Mesenchymal stem cell (in vitro differentiated cells and primary cell): ENCODE data around the gene PAX7.

ENCODE experiments used
- DNase-seq: peaks from one replicate; pipeline ENCODE4 v3.0.0-alpha.2; 2013
- H2AFZ ChIP-seq: one replicate; pipeline ENCODE4 v1.6.1; 2013; ENCODE audit warnings: low read depth, mild to moderate bottlenecking, control low read depth, inconsistent platforms, low read length, moderate library complexity
- H2AK5ac ChIP-seq: 2 replicates; pipeline ENCODE4 v1.6.1; 2013; ENCODE audit warnings: low read length, moderate library complexity, mild to moderate bottlenecking, inconsistent platforms; ENCODE audit not compliant: severe bottlenecking
- H2BK120ac ChIP-seq: one replicate; pipeline ENCODE4 v1.6.1; 2013; ENCODE audit warnings: low read depth, mild to moderate bottlenecking, inconsistent platforms, low read length, moderate library complexity
- H2BK12ac ChIP-seq, 2 experiments: one replicate each; pipeline ENCODE4 v1.6.1; 2013; ENCODE audit warnings: inconsistent platforms in 2 of 2, low read length in 2 of 2, mild to moderate bottlenecking in 2 of 2, moderate library complexity in 2 of 2, control low read depth in 1 of 2
- H2BK15ac ChIP-seq: one replicate; pipeline ENCODE4 v1.6.1; 2013; ENCODE audit warnings: mild to moderate bottlenecking, low read depth, inconsistent platforms; ENCODE audit not compliant: poor library complexity, severe bottlenecking
- H2BK5ac ChIP-seq: 2 replicates; pipeline ENCODE4 v1.6.1; 2013; ENCODE audit warnings: low read depth, mild to moderate bottlenecking, low read length, control low read depth, inconsistent platforms; ENCODE audit not compliant: poor library complexity, severe bottlenecking
- H3K14ac ChIP-seq, 2 experiments: one replicate each; pipeline ENCODE4 v1.6.1; 2013; ENCODE audit warnings: inconsistent platforms in 2 of 2, low read length in 2 of 2, control low read depth in 1 of 2, mild to moderate bottlenecking in 1 of 2, moderate library complexity in 1 of 2
- H3K18ac ChIP-seq, 2 experiments: one replicate each; pipeline ENCODE4 v1.6.1; 2013; ENCODE audit warnings: inconsistent platforms in 2 of 2, low read length in 2 of 2, control low read depth in 1 of 2, low read depth in 1 of 2, mild to moderate bottlenecking in 1 of 2
- H3K23ac ChIP-seq, 2 experiments: one replicate each; pipeline ENCODE4 v1.6.1; 2013; ENCODE audit warnings: inconsistent platforms in 2 of 2, low read length in 2 of 2, mild to moderate bottlenecking in 2 of 2, moderate library complexity in 2 of 2, control low read depth in 1 of 2
- H3K27ac ChIP-seq: 2 replicates; pipeline ENCODE4 v1.5.1; 2013; ENCODE audit warnings: mild to moderate bottlenecking, moderate library complexity, low read length, control low read depth, inconsistent platforms; ENCODE audit not compliant: poor library complexity, severe bottlenecking
- H3K27me3 ChIP-seq, 2 experiments: 2 replicates each; pipeline versions ENCODE4 v1.6.1 to v1.7.0; 2013; ENCODE audit warnings: low read length in 2 of 2, mild to moderate bottlenecking in 2 of 2, moderate library complexity in 2 of 2, control low read depth in 1 of 2, inconsistent platforms in 1 of 2; ENCODE audit not compliant: control insufficient read depth in 1 of 2, insufficient read depth in 1 of 2
- H3K36me3 ChIP-seq, 2 experiments: 2 replicates each; pipeline versions ENCODE4 v1.6.1 to v1.7.0; 2013; ENCODE audit warnings: low read length in 2 of 2, control low read depth in 1 of 2, inconsistent platforms in 1 of 2, low read depth in 1 of 2, mild to moderate bottlenecking in 1 of 2; ENCODE audit not compliant: insufficient read depth in 2 of 2, control insufficient read depth in 1 of 2
- H3K4ac ChIP-seq, 2 experiments: one replicate each; pipeline ENCODE4 v1.6.1; 2013; ENCODE audit warnings: inconsistent platforms in 2 of 2, low read length in 2 of 2, mild to moderate bottlenecking in 2 of 2, moderate library complexity in 2 of 2, control low read depth in 1 of 2, low read depth in 1 of 2
- H3K4me1 ChIP-seq: 2 replicates; pipeline ENCODE4 v1.6.1; 2013; ENCODE audit warnings: low read depth, low read length, control low read depth; ENCODE audit not compliant: control insufficient read depth, insufficient read depth
- H3K4me2 ChIP-seq: 2 replicates; pipeline ENCODE4 v1.6.1; 2013; ENCODE audit warnings: low read length, mild to moderate bottlenecking, inconsistent platforms; ENCODE audit not compliant: poor library complexity, severe bottlenecking
- H3K4me3 ChIP-seq, 2 experiments: 2 replicates each; pipeline versions ENCODE4 v1.5.1 to v1.7.0; 2013; ENCODE audit warnings: low read length in 2 of 2, mild to moderate bottlenecking in 2 of 2, control low read depth in 1 of 2, low read depth in 1 of 2; ENCODE audit not compliant: insufficient read depth in 1 of 2
- H3K79me1 ChIP-seq: replicated peaks from 2 replicates; pipeline ENCODE4 v1.6.1; 2013; ENCODE audit warnings: mild to moderate bottlenecking, control low read depth, low read length, inconsistent platforms; ENCODE audit not compliant: poor library complexity, severe bottlenecking
- H3K9ac ChIP-seq: 2 replicates; pipeline ENCODE4 v1.7.0; 2013; ENCODE audit warnings: mild to moderate bottlenecking, low read length, moderate library complexity
- H3K9me3 ChIP-seq: 2 replicates; pipeline ENCODE4 v1.7.0; 2013; ENCODE audit warnings: mild to moderate bottlenecking, low read length; ENCODE audit not compliant: control insufficient read depth
- H4K8ac ChIP-seq: one replicate; pipeline ENCODE4 v1.6.1; 2013; ENCODE audit warnings: inconsistent platforms, mild to moderate bottlenecking, low read length, moderate library complexity
- H4K91ac ChIP-seq: one replicate; pipeline ENCODE4 v1.6.1; 2013; ENCODE audit warnings: mild to moderate bottlenecking, low read length, inconsistent platforms
- WGBS: methylation state at CpG from one replicate; pipeline ENCODE4 v1.1.7; 2013; ENCODE audit warnings: mixed read lengths; 5-methylcytosine and 5-hydroxymethylcytosine counted together

The PAX7 gene

GRCh38 chr1:18606443-18607288 lies 24.0 kb upstream of the PAX7 start:
- 72% methylated on average over 17 of the region's 19 CpGs for WGBS
- Histone ChIP-seq H4K8ac (no peak overlapping the region), H2BK5ac (no peak overlapping the region)

GRCh38 chr1:18607289-18607760 lies 23.3 kb upstream of the PAX7 start:
- H2BK12ac ChIP-seq = no peak overlapping the region
- H2AK5ac ChIP-seq = no peak overlapping the region
- H3K4me3 ChIP-seq = no peak overlapping the region
- no peak overlapping the region for H2BK5ac ChIP-seq
- H3K27ac ChIP-seq = no peak overlapping the region
- H3K36me3 ChIP-seq = no peaks in the 10 kb centered on the region
- no peak overlapping the region for H3K23ac ChIP-seq
- H2BK120ac ChIP-seq = no peak overlapping the region
- H4K91ac ChIP-seq = no peak overlapping the region
- H3K79me1 ChIP-seq = no peaks in the 10 kb centered on the region
- H3K4me1 ChIP-seq = peaks cover 1% of the 10 kb centered on the region
- no peak for DNase-seq
- H2BK15ac ChIP-seq = no peak overlapping the region
- no peak overlapping the region for H4K8ac ChIP-seq
- WGBS = 93% methylated on average over 3 of the region's 7 CpGs
- H3K27me3 ChIP-seq = peaks cover 7 to 34% of the 10 kb centered on the region in 2 experiments
- no peak overlapping the region for H3K4ac ChIP-seq
- H3K18ac ChIP-seq = no peak overlapping the region
- H3K14ac ChIP-seq = no peak overlapping the region
- no peak overlapping the region for H3K9ac ChIP-seq
- H3K4me2 ChIP-seq = no peak overlapping the region
- H2AFZ ChIP-seq = no peak overlapping the region
- no peaks in the 10 kb centered on the region for H3K9me3 ChIP-seq

More at GRCh38 chr1:18606443-18607288, 24.0 kb upstream of the PAX7 start:
- no peak overlapping the region for H3K4me3 ChIP-seq
- H3K36me3 ChIP-seq = no peaks in the 10 kb centered on the region
- H3K9me3 ChIP-seq = no peaks in the 10 kb centered on the region
- no peak overlapping the region for H3K27ac ChIP-seq
- no peak for DNase-seq
- H2AFZ ChIP-seq = no peak overlapping the region
- H3K23ac ChIP-seq = no peak overlapping the region
- no peak overlapping the region for H3K14ac ChIP-seq
- H4K91ac ChIP-seq = no peak overlapping the region
- H3K9ac ChIP-seq = no peak overlapping the region
- peaks cover 7 to 27% of the 10 kb centered on the region in 2 experiments for H3K27me3 ChIP-seq
- H3K79me1 ChIP-seq = no peaks in the 10 kb centered on the region
- no peak overlapping the region for H3K18ac ChIP-seq
- H2BK120ac ChIP-seq = no peak overlapping the region
- H2BK12ac ChIP-seq = no peak overlapping the region
- H2AK5ac ChIP-seq = no peak overlapping the region
- no peak overlapping the region for H3K4ac ChIP-seq
- no peak overlapping the region for H3K4me2 ChIP-seq
- no peak overlapping the region for H2BK15ac ChIP-seq
- peaks cover 1% of the 10 kb centered on the region for H3K4me1 ChIP-seq

DNA sequence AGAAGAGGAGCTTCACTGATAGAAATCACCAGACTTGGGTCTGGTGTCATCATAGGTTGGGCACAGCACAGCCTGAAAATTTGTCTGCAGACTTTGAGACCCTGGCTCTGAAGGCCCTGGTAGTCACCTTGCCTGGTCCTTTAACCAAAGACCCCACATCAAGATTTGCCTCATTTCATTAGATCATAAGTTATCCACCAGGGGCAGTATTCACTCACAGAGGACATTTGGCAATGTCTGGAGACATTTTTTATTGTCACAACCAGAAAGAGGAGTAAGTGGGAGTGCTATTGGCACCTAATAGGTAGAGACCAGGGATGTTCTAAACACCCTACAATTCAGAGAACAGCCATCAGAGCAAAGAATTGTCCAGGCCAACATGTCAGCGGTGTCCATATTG lies 22.1 kb upstream of the PAX7 start:
- no peak overlapping the region for H3K23ac ChIP-seq
- H2BK120ac ChIP-seq = no peak overlapping the region
- no peak overlapping the region for H2BK5ac ChIP-seq
- H3K4me2 ChIP-seq = no peak overlapping the region
- no peak overlapping the region for H2BK12ac ChIP-seq
- no peak overlapping the region for H3K27ac ChIP-seq
- no peak overlapping the region for H2AFZ ChIP-seq
- H3K4me1 ChIP-seq = peaks cover 1% of the 10 kb centered on the region
- no peak overlapping the region for H2AK5ac ChIP-seq
- H2BK15ac ChIP-seq = no peak overlapping the region
- no peak overlapping the region for H3K14ac ChIP-seq
- peaks cover 4% of the 10 kb centered on the region for H3K9me3 ChIP-seq
- no peak overlapping the region for H4K8ac ChIP-seq
- H3K4ac ChIP-seq = no peak overlapping the region
- DNase-seq = no peak
- no peaks in the 10 kb centered on the region for H3K36me3 ChIP-seq
- no peaks in the 10 kb centered on the region for H3K79me1 ChIP-seq
- H3K4me3 ChIP-seq = no peak overlapping the region
- no peak overlapping the region for H3K18ac ChIP-seq
- no peak overlapping the region for H4K91ac ChIP-seq
- 85% methylated on average over 1 of the region's 1 CpG for WGBS
- no peak overlapping the region for H3K9ac ChIP-seq
- peaks cover 7 to 30% of the 10 kb centered on the region in 2 experiments for H3K27me3 ChIP-seq

DNA sequence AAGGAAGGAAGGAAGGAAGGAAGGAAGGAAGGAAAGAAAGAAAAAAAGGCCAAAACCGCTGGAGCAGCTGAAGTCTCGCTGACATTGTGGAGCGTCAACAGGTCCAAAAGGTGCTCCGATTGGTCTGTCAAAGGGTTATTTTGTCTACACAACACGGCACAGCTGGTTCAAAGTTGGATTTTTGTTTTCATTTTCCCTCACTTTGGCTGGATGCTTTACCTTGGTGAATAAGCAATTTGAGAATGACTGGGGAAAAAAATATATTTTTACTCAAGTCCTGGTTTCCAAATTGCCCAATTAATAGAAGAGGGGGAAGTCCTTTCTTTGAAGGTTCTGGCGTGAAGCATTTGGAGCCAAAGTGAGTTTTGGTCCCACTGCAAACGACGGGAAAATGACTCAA lies 19.3 kb upstream of the PAX7 start:
- no peak overlapping the region for H2BK5ac ChIP-seq
- no peak overlapping the region for H3K18ac ChIP-seq
- H2BK120ac ChIP-seq = no peak overlapping the region
- H3K27me3 ChIP-seq = peaks cover 8 to 42% of the 10 kb centered on the region in 2 experiments
- H2AFZ ChIP-seq = no peak overlapping the region
- no peak overlapping the region for H2BK12ac ChIP-seq
- no peak overlapping the region for H3K4ac ChIP-seq
- H3K79me1 ChIP-seq = no peaks in the 10 kb centered on the region
- no peak overlapping the region for H3K4me2 ChIP-seq
- H2AK5ac ChIP-seq = no peak overlapping the region
- H3K23ac ChIP-seq = no peak overlapping the region
- H3K9ac ChIP-seq = no peak overlapping the region
- no peak overlapping the region for H2BK15ac ChIP-seq
- peaks cover 16% of the 10 kb centered on the region for H3K9me3 ChIP-seq
- H3K4me1 ChIP-seq = peaks cover 1% of the 10 kb centered on the region
- no peak overlapping the region for H3K4me3 ChIP-seq
- WGBS = 63% methylated on average over 8 of the region's 8 CpGs
- H4K91ac ChIP-seq = no peak overlapping the region
- H3K14ac ChIP-seq = no peak overlapping the region
- H3K36me3 ChIP-seq = no peaks in the 10 kb centered on the region
- H4K8ac ChIP-seq = no peak overlapping the region
- no peak for DNase-seq
- H3K27ac ChIP-seq = no peak overlapping the region
